Measurements from ENCODE around the gene PHACTR2. TPM values are rescaled to one million over a fixed set of nuclear protein-coding genes. Genes with fewer than 3 reads are reported as not detected.

PHACTR2 gene
- total RNA-seq, 4 donors from 2014 or later, result 39.8 to 99.0 (median 49.3) TPM

DNA sequence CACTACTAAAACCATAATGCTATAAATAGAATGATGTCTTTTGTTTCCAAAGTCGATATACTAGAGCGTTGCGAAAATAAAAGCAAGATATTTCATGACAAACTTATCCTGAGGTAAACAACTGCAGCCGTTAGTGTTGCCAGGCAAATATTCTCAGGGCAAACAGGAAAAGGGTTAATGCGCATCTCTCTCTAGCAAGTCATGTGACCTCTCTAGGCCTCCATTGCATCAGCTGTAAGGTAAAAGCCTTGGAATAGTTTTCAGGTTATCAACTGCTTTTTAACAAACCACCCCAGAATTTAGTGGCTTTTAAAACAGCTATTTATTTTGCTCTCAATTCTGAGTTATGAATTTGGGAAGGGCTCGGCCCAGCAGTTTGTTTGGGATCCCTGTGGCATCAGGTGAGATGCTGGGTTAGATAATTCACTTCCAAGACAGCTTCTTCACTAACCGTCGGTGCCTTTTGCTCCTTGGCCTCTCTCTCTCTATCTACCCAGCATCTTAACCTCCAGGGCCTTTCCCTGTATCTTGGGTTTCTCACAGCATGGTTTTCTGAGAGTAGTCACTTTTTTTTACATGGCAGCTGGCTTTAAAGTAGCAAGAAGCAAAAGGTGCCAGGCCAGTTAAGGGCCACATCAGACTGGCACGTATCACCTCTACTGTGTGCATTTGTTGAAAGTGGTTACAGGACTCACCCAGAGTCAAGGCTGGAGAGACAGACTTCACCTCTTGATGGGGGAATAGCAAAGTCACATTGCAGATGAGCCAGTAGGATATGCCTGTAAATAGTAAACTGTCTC lies 126.2 kb downstream of the PHACTR2 start:
- Histone ChIP-seq H3K9me3 (no peaks in the 10 kb centered on the region), H3K27me3 (no peaks in the 10 kb centered on the region), H3K4me1 (no peaks in the 10 kb centered on the region), H3K4me3 (no peak overlapping the region), H3K27ac (no peak overlapping the region), H3K36me3 (peaks cover 0 to 6% (median 0%) of the 10 kb centered on the region in 3 donors)
- no peak for DNase-seq
- no peak for TF ChIP-seq POLR2A (IDR thresholded peaks at IDR 0.05)
- TF ChIP-seq, protein P1, sequence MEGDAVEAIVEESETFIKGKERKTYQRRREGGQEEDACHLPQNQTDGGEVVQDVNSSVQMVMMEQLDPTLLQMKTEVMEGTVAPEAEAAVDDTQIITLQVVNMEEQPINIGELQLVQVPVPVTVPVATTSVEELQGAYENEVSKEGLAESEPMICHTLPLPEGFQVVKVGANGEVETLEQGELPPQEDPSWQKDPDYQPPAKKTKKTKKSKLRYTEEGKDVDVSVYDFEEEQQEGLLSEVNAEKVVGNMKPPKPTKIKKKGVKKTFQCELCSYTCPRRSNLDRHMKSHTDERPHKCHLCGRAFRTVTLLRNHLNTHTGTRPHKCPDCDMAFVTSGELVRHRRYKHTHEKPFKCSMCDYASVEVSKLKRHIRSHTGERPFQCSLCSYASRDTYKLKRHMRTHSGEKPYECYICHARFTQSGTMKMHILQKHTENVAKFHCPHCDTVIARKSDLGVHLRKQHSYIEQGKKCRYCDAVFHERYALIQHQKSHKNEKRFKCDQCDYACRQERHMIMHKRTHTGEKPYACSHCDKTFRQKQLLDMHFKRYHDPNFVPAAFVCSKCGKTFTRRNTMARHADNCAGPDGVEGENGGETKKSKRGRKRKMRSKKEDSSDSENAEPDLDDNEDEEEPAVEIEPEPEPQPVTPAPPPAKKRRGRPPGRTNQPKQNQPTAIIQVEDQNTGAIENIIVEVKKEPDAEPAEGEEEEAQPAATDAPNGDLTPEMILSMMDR (IDR thresholded peaks at IDR 0.05), result no peak

DNA sequence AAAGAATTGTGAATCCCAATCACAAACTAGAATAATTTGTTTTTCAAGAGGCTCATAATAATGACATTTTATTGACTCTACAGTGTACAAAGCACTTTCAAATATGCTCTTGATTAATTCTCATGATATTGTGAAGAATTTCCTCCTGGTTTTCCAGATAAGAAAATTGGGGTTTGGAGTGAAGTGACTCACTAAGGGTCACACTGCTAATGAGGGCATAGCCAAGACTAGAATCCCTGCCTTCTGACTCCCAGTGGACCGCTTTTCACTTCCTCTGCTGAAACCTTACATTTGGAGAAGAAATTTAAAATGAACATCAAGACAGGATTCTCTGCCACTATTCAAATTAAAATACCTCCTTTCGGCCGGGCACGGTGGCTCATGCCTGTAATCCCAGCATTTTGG lies 127.1 kb downstream of the PHACTR2 start:
- Histone ChIP-seq H3K27ac (no peak overlapping the region), H3K27me3 (no peaks in the 10 kb centered on the region), H3K4me1 (no peaks in the 10 kb centered on the region), H3K4me3 (no peak overlapping the region), H3K9me3 (no peaks in the 10 kb centered on the region), H3K36me3 (peaks cover 0 to 6% (median 0%) of the 10 kb centered on the region in 3 donors)
- DNase-seq, result no peak
- no peak for TF ChIP-seq POLR2A (IDR thresholded peaks at IDR 0.05)
- TF ChIP-seq, protein P1 (IDR thresholded peaks at IDR 0.05), result no peak

DNA sequence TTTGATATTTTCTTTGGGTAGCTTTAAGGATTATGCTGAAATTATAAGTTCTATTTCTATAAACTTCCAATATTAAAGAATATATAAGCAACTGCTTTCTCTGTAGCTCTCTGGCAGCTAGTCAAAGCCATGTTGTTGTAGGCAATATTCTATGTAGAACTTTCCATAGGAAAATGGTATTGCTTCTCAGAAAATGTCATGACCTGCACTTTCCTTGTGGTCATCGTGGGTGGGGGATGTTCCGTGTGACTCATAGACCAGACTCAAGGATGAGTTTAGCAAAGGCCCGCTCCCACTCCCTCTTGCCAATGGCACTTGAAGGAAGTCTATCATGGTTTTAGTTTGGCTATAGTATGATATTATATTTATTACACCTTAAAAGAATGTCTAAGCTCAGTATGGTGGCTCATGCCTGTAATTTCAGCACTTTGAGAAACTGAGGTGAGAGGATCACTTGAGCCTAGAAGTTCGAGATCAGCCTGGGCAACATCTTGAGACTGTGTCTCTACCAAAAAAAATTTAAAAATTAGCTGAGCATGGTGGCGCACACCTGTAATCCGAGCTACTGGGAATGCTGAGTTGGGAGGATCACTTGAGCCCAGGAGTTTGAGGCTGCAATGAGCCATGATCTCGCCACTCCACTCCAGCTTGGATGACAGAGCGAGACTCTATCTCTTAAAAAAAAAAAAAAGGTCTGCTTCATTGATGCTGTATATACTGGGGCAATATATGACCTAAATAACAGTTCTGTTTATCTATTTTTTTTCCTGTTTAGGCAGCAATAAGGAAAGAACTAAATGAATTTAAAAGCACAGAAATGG lies 128.7 kb downstream of the PHACTR2 start:
- H3K9me3 ChIP-seq, result no peaks in the 10 kb centered on the region
- H3K4me1 ChIP-seq, result no peaks in the 10 kb centered on the region
- TF ChIP-seq POLR2A (IDR thresholded peaks at IDR 0.05), result no peak
- TF ChIP-seq, protein P1 (IDR thresholded peaks at IDR 0.05), result no peak
- no peak overlapping the region for H3K4me3 ChIP-seq
- H3K27me3 ChIP-seq, result no peaks in the 10 kb centered on the region
- no peak overlapping the region for H3K27ac ChIP-seq
- H3K36me3 ChIP-seq, result peaks cover 0 to 6% (median 0%) of the 10 kb centered on the region in 3 donors
- DNase-seq, result no peak

DNA sequence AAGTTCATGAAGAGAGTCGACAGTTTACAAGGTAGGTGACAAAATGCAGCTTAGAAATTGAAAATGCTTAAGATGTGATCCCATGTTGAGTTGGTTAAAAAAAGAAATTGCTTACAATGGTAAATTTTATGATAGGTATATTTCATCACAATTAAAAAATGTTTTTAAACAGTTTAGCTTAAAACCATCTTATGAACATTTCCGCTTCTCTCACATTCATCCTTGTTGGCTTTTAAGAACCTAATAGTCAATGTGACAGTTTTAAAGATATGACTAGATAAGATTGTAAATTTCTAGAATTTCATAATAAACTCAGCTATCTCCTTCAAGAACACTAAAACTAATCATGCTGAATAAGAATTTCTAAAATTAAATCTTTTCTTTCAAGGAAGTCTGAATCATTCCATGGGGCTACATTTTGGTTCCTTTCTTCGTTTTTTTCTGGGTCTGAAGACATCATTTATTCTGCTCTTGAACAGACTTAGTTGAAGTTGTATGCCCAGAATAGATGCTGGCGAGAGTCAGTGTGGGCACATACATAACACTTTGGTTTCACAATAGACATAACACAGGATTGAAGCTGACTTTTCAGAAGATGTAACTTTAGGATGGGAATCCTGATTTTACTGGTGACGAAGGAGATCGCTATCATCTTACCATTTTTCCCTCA lies 129.5 kb downstream of the PHACTR2 start:
- no peaks in the 10 kb centered on the region for H3K9me3 ChIP-seq
- H3K4me3 ChIP-seq, result no peak overlapping the region
- H3K36me3 ChIP-seq, result peaks cover 0 to 6% (median 0%) of the 10 kb centered on the region in 3 donors
- no peak overlapping the region for H3K27ac ChIP-seq
- no peak for TF ChIP-seq POLR2A (IDR thresholded peaks at IDR 0.05)
- TF ChIP-seq, protein P1 (IDR thresholded peaks at IDR 0.05), result no peak
- no peaks in the 10 kb centered on the region for H3K27me3 ChIP-seq
- DNase-seq, result no peak
- no peaks in the 10 kb centered on the region for H3K4me1 ChIP-seq

DNA sequence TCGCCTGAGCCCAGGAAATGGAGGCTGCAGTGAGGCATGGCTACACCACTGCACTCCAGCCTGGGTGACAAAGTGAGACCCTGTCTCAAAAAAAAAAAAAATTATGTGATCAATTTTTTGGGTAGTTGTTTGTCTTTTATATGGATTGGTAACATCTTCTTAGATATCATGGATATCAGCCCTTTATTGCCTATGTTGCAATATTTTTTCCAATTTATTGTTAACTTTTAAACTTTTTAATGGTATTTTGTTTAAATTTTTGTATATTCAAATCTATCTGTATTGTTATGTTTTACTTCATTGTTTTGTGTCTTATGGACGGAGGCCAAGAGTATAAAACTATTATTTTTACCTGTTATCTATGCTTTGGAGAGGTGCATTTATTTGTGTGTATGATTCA lies 133.0 kb downstream of the PHACTR2 start:
- no peaks in the 10 kb centered on the region for H3K27me3 ChIP-seq
- no peak overlapping the region for H3K27ac ChIP-seq
- H3K4me1 ChIP-seq, result no peaks in the 10 kb centered on the region
- TF ChIP-seq POLR2A (IDR thresholded peaks at IDR 0.05), result no peak
- TF ChIP-seq, protein P1 (IDR thresholded peaks at IDR 0.05), result no peak
- DNase-seq, result no peak
- H3K36me3 ChIP-seq, result peaks cover 0 to 6% (median 0%) of the 10 kb centered on the region in 3 donors
- H3K4me3 ChIP-seq, result no peak overlapping the region
- no peaks in the 10 kb centered on the region for H3K9me3 ChIP-seq
